ENCODE data around the gene PLAAT1. TPM values are rescaled to one million over a fixed set of nuclear protein-coding genes. Genes with fewer than 3 reads are reported as not detected.

The PLAAT1 gene
- total and polyA plus RNA-seq, 3 experiments from 2014 or later = not detected

- H3K27ac Mint-ChIP-seq = no peak overlapping the region
- POLR2A ChIA-PET = no interaction called here
- Histone ChIP-seq H3K36me3 (ENCODE audit: insufficient read depth, low read length) (no peaks in the 10 kb centered on the region), H3K4me1 (ENCODE audit: insufficient read depth, low read length) (no peaks in the 10 kb centered on the region), H3K4me3 (ENCODE audit: low read length) (no peak overlapping the region), H3K9me3 (ENCODE audit: low read length) (no peaks in the 10 kb centered on the region), H3K27me3 (ENCODE audit: insufficient read depth, low read length, poor library complexity, severe bottlenecking) (no peaks in the 10 kb centered on the region), H3K27ac (ENCODE audit: low read depth, low read length) (no peak overlapping the region)
- H3K4me1 Mint-ChIP-seq = no peaks in the 10 kb centered on the region
- H3K36me3 Mint-ChIP-seq = no peaks in the 10 kb centered on the region
- H3K4me3 Mint-ChIP-seq = no peak overlapping the region
- CTCF ChIA-PET = no interaction called here
- no peak for DNase-seq
- H3K27me3 Mint-ChIP-seq = no peaks in the 10 kb centered on the region
- H3K9me3 Mint-ChIP-seq = no peaks in the 10 kb centered on the region
Observed at GRCh38 chr3:193310914-193311723, 70.1 kb downstream of the PLAAT1 start.

- H3K4me1 Mint-ChIP-seq = no peaks in the 10 kb centered on the region
- no peak for DNase-seq
- H3K9me3 ChIP-seq (ENCODE audit: low read length) = no peaks in the 10 kb centered on the region
- H3K27me3 ChIP-seq (ENCODE audit: insufficient read depth, low read length, poor library complexity, severe bottlenecking) = no peaks in the 10 kb centered on the region
- no peaks in the 10 kb centered on the region for H3K27me3 Mint-ChIP-seq
- ChIA-PET POLR2A (no interaction called here), CTCF (no interaction called here)
- no peak overlapping the region for H3K4me3 Mint-ChIP-seq
- no peak overlapping the region for H3K27ac Mint-ChIP-seq
- no peak overlapping the region for H3K27ac ChIP-seq (ENCODE audit: low read depth, low read length)
- no peaks in the 10 kb centered on the region for H3K36me3 Mint-ChIP-seq
- no peaks in the 10 kb centered on the region for H3K36me3 ChIP-seq (ENCODE audit: insufficient read depth, low read length)
- H3K9me3 Mint-ChIP-seq = no peaks in the 10 kb centered on the region
- H3K4me3 ChIP-seq (ENCODE audit: low read length) = no peak overlapping the region
- H3K4me1 ChIP-seq (ENCODE audit: insufficient read depth, low read length) = no peaks in the 10 kb centered on the region
Observed at GRCh38 chr3:193313061-193313958, 72.3 kb downstream of the PLAAT1 start.

DNA sequence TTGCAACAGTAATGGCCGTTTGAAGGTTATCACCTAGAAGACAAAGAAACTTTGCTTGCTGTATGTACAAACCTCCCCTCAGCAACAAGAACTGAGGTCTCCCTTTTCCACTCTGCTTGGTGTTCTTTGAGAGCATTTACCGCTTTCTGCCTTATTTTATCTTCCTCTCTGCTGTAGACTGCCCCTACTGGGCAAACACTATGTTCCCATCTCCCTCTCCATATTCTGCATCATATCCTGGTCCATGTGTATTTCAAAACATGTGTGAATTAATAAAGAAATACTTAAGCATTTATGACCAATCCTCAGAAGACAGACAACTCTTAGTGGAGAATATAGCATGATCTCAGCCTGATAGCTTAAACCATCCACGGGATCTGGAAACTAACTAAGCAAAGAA lies 73.1 kb downstream of the PLAAT1 start:
- DNase-seq = no peak
- Mint-ChIP-seq H3K4me1 (no peaks in the 10 kb centered on the region), H3K36me3 (no peaks in the 10 kb centered on the region), H3K27ac (no peak overlapping the region), H3K9me3 (no peaks in the 10 kb centered on the region), H3K4me3 (no peak overlapping the region), H3K27me3 (no peaks in the 10 kb centered on the region)
- CTCF ChIA-PET = no interaction called here
- Histone ChIP-seq H3K36me3 (ENCODE audit: insufficient read depth, low read length) (no peaks in the 10 kb centered on the region), H3K9me3 (ENCODE audit: low read length) (no peaks in the 10 kb centered on the region), H3K4me1 (ENCODE audit: insufficient read depth, low read length) (no peaks in the 10 kb centered on the region), H3K4me3 (ENCODE audit: low read length) (no peak overlapping the region), H3K27me3 (ENCODE audit: insufficient read depth, low read length, poor library complexity, severe bottlenecking) (no peaks in the 10 kb centered on the region), H3K27ac (ENCODE audit: low read depth, low read length) (no peak overlapping the region)
- POLR2A ChIA-PET = no interaction called here

DNA sequence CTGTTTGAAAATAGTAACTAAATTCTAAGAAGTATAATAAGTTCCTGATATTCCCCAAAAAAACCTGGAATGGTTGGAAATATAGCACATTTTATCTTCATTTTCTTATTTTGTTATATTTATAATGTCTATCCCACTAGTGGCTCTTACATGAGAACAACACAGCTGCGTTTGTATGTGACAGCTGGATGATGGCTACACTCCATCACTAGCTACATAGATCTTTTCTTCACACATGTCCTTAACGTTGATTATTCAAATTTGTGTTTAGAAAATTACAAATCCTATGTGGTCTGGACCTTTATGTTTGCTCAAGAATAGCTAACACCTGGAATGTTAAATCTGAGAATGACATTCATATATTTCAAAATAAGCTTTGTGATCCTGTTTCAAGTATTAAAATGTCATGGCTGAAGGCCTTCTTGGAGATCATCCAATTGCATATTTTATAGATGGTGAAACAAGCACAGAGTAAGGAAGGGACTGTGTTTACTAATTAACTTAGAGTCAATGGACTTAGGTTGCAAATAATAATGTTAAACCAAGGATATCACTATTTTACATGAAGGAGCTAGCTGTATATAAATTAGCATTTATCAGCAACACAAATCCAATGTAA lies 76.8 kb downstream of the PLAAT1 start:
- Mint-ChIP-seq H3K4me1 (no peaks in the 10 kb centered on the region), H3K36me3 (no peaks in the 10 kb centered on the region), H3K9me3 (no peaks in the 10 kb centered on the region), H3K27me3 (no peaks in the 10 kb centered on the region), H3K4me3 (no peak overlapping the region), H3K27ac (no peak overlapping the region)
- no peaks in the 10 kb centered on the region for H3K4me1 ChIP-seq (ENCODE audit: insufficient read depth, low read length)
- POLR2A ChIA-PET = no interaction called here
- no peak overlapping the region for H3K27ac ChIP-seq (ENCODE audit: low read depth, low read length)
- no peaks in the 10 kb centered on the region for H3K27me3 ChIP-seq (ENCODE audit: insufficient read depth, low read length, poor library complexity, severe bottlenecking)
- no peak for DNase-seq
- no peaks in the 10 kb centered on the region for H3K36me3 ChIP-seq (ENCODE audit: insufficient read depth, low read length)
- H3K9me3 ChIP-seq (ENCODE audit: low read length) = no peaks in the 10 kb centered on the region
- no peak overlapping the region for H3K4me3 ChIP-seq (ENCODE audit: low read length)
- CTCF ChIA-PET = no interaction called here

Other genes starting within 250 kb of the PLAAT1 start
- not detected for gene ATP13A5, start 137.5 kb downstream of the PLAAT1 start, total RNA-seq
- gene ATP13A5, start 137.5 kb downstream of the PLAAT1 start, polyA plus RNA-seq = not detected